HG02852 (cell line): ENCODE data around the gene POFUT1.
"Not testable (repeated sequence)": the region's sequence is repeated elsewhere in the genome, so short reads cannot be mapped to it uniquely, and the experiment has no call there.

Source experiments
- ATAC-seq: cut with Tn5 transposase; IDR thresholded peaks from one replicate; pipeline ENCODE4 v1.9.1; 2021; ENCODE audit warnings: mild to moderate bottlenecking, moderate library complexity; ENCODE audit not compliant: unreplicated experiment

POFUT1 gene

GRCh38 chr20:32188376-32189122 is 19.1 kb upstream of the POFUT1 start:
- ATAC-seq = no peak

- no peak for ATAC-seq
Measured at GRCh38 chr20:32189123-32189410, 18.6 kb upstream of the POFUT1 start.

GRCh38 chr20:32189691-32190615 is 17.7 kb upstream of the POFUT1 start:
- no peak for ATAC-seq

- no peak for ATAC-seq
Measured at GRCh38 chr20:32190616-32191415, 16.9 kb upstream of the POFUT1 start.

- no peak for ATAC-seq
Measured at GRCh38 chr20:32191422-32191821, 16.3 kb upstream of the POFUT1 start.

GRCh38 chr20:32191873-32192272 is 15.8 kb upstream of the POFUT1 start:
- no peak for ATAC-seq

- no peak for ATAC-seq
Measured at GRCh38 chr20:32192698-32193097, 15.0 kb upstream of the POFUT1 start.

GRCh38 chr20:32193336-32193735 is 14.3 kb upstream of the POFUT1 start:
- ATAC-seq = not testable (repeated sequence)

GRCh38 chr20:32193996-32194395 is 13.7 kb upstream of the POFUT1 start:
- ATAC-seq = no peak

- no peak for ATAC-seq
Measured at GRCh38 chr20:32195581-32195980, 12.1 kb upstream of the POFUT1 start.

GRCh38 chr20:32196613-32197012 is 11.1 kb upstream of the POFUT1 start:
- ATAC-seq = not testable (repeated sequence)

GRCh38 chr20:32197136-32197535 is 10.5 kb upstream of the POFUT1 start:
- ATAC-seq = not testable (repeated sequence)

GRCh38 chr20:32199006-32199405 is 8.7 kb upstream of the POFUT1 start:
- ATAC-seq = no peak

- no peak for ATAC-seq
Measured at GRCh38 chr20:32201296-32201976, 6.2 kb upstream of the POFUT1 start.

GRCh38 chr20:32201977-32202363 is 5.7 kb upstream of the POFUT1 start:
- no peak for ATAC-seq

- ATAC-seq = no peak
Measured at GRCh38 chr20:32203356-32204204, 4.1 kb upstream of the POFUT1 start.

- no peak for ATAC-seq
Measured at GRCh38 chr20:32204205-32205109, 3.2 kb upstream of the POFUT1 start.

- no peak for ATAC-seq
Measured at GRCh38 chr20:32205110-32205842, 2.4 kb upstream of the POFUT1 start.
